GM18508 (cell line): ENCODE results near the gene CCDC197.
A peak's percentile ranks its signal among the peaks of the same experiment; 100 is the strongest.

Source experiments
- ATAC-seq: cut with Tn5 transposase; IDR thresholded peaks from one replicate; pipeline ENCODE4 v1.9.1; 2021; ENCODE audit warnings: moderate number of reproducible peaks; ENCODE audit not compliant: insufficient read depth, unreplicated experiment

CCDC197 gene

GRCh38 chr14:93960774-93961438 lies 36.2 kb upstream of the CCDC197 start:
- no peak for ATAC-seq

DNA sequence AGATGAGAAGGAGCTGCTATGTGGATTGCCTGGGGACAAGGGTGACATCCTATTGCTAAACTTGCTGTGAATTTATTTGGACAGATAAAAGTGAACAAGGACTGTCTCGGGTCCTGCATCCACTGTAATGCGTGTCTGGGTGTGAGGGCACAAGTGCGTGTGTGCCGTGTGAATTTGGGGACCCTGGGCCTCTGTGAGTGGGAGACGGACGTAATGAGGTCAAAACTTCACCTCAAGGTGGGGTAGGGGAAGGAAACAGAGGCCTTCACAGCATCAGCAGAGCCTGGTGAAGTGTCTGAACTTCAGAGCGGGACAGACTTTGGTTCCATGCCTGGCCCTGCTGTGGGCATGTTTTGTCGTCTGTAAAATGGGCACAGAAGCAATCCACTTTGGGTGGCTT lies 35.5 kb upstream of the CCDC197 start:
- no peak for ATAC-seq

DNA sequence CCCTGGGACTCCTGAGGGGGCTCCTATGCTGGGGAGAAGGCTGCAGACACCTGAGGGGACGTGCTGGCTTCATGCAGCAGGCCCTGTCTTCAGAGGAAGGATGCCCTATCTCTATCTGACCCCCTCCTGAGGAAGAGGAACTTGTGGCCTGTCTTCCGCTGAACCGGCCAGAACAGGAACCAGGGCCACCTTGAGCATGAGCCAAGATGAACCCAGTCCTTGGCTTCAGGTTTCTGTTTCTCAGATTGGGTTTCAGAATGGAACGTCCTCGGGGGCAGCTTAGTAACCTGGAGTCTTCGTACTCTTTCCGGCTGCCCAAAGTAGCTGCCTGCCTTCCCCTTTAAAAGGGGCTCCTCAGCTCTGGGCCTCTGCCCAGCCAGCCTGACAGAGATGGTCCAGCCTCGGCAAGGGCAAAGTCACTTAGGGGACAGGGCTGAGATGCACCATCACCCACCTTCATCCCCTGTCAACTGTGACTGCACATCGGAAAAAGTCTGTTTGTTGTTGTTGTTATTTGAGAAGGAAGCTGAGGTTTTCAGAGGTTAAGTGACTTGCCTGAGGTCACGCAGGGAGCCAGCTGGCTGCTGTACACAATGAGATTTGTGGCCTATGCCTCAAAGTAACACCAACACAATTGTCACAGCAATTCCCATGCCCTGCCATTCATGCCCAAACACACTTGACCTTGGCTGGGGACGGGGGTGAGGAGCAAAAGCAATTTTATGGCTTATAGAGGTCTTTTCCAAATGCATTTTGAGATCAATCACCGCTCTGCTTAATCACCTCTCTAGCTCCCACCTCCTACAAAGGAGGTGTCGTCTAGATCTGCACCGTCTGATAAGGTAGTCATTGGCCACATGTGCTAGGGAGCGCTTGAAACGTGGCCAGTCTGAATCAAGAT lies 34.1 kb upstream of the CCDC197 start:
- peak; percentile 30 for ATAC-seq

GRCh38 chr14:93963692-93964091 lies 33.4 kb upstream of the CCDC197 start:
- ATAC-seq = no peak

DNA sequence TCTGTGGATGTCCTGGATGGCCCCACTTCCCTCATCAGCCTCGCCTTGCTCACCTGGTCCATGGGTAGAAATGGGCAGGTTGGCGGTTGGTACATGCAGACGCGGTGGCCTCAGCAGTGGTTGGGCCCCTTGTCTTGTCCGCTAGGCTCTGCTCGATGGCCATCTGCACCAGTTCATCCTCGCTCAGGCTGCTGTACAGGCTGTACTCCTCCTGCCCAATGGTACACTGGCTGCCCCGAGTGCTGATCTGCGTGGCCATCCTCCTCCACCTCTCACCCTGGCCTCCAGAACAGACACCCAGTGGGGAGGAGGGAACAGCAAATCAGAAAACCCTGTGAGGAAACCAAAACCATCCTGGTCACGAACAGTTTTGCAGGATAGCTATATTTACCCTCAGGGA lies 32.8 kb upstream of the CCDC197 start:
- no peak for ATAC-seq

DNA sequence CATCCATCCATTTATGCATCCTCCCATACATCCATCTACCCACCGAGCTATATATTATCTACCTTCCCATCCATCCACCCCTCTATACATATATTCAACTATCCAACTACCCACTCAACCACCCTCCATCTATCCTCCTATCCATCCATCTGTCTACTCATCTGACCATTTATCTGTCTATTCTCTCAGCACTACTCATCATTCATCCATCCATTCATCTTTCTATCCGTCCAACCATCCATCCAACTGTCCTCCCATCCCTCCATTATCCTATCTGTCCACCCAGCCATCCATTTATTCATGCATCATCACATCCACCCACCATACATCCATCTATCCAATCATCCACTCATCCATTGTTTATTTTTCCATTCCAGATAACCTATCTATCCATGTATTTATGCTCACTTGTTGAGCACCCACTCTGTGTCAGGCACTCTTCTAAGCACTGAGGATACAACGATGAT lies 32.2 kb upstream of the CCDC197 start:
- ATAC-seq = no peak

- no peak for ATAC-seq
Observed at GRCh38 chr14:93965287-93965821, 31.7 kb upstream of the CCDC197 start.

GRCh38 chr14:93965946-93966474 lies 31.1 kb upstream of the CCDC197 start:
- no peak for ATAC-seq

GRCh38 chr14:93967637-93968250 lies 29.4 kb upstream of the CCDC197 start:
- peak; percentile 31 for ATAC-seq

DNA sequence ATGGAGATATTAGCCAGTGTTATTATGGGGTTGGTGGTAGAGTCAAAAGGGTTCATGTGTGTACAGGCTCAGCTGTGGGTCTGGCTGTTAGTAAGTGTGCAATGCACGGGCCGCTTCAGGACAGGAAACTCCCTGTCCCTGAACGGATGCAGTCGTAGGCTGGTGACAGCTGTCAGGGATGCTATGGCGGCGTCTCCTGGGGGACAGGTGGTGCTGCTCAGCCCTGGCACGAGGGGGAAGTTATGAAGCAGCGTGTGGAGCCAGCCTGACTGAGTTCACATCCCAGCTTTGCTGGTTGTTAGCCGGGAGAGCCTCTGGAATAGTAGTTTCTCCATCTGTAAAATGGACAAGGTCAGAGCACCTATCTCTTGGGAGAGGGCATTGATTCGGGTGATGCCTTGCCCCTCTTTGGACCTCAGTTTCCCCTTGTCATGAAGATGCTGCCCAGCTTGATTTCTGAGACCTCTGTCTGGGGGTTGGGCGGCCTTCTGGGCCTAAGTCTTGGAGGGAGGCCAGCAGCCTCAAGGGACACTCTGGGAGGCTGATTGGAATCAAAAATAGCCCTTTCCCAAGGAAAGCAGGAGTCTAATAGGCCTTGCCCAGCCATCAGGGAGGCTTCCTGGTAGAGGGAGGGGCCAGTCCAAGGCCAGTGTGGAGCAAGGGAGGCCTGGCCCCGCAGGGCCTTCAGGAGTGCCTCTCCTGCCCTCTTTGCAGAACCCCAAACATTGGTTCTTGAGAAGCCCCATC lies 27.8 kb upstream of the CCDC197 start:
- no peak for ATAC-seq

GRCh38 chr14:93970585-93970964 lies 26.5 kb upstream of the CCDC197 start:
- no peak for ATAC-seq

DNA sequence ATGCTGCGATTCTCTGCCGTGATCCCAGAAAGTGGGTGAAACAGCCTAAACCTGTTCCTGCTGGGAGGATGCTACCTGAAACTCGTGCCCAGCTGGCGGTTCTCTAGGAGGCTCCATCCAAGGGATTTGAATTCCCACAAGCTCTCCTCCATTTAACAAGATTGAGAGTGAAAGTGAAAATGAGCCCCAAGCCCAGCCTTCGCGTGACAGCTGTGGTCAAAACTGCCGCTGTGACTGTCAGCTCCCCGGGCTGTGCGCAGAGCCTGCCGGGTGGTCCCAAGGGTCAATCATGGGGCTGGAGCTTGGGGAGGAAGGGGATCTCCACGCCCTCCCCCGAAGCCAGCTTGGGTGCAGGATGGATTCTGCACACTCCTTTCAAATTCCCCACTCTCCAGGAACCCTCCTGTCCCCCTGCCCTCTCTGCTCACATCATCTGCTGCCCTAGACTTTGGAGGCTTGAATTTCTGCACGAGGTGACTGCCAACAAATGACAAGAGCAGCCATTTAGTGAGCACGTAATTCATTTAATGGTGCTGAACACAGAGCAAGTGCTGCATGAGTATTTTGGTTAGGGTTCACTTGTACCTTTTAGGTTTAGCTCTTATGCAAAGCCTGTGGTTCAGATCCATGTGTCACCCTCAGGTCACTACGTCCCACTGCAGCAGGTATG lies 26.0 kb upstream of the CCDC197 start:
- ATAC-seq = no peak

DNA sequence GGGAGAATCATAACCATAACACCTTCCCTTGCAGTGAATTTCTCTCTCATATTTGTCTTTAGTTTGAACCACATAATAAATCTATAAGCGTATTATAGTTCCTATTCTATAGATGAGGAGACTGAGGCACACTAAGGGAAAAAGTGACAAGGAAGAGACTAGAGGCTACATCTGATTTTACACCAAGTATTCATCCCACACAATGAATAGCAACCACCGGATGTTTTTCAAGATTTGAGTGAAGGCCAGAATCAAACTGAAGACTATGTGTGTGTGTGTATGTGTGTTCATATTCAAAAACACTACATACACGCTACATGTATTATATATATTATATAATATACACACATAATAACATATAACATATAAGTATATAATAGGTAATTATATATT lies 25.5 kb upstream of the CCDC197 start:
- no peak for ATAC-seq

GRCh38 chr14:93972618-93973205 lies 24.4 kb upstream of the CCDC197 start:
- ATAC-seq = no peak

DNA sequence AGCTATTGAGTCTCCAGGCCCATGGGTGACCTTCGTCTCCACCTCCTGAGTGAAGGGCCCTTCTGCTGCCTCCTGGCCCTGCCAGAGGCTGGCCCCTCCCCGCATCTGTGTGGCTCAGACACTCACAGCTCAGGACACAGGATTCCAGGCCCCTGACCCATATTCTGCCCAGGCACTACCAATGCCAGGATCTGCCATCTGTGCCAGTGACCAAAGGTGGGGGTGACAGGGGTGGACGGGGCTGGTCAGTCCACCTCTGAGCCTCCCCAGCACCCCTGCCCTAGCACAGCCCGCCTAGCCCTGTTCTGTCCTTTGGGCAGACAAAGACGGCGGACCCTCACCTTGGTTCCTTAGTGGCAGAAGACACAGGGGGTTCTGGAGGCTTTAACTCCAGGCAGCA lies 23.5 kb upstream of the CCDC197 start:
- ATAC-seq = no peak

DNA sequence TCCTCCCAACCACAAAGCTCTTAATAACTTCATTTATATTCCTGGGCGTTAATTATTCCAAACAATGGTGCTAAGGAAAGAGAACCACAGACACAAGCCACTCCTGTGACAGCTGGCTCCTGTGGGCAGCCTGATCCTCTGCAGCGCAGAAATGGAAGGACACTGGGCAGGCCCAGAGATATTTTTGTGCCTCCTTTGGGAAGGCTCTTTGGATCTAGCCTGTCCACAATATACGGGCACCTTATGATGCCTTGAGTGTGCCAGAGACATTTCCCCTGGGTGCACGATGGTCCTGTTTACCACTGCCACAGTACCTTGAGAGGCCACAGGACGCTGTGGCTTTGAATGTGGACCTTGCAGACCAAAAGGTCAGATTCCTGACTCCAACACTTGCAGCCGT lies 22.8 kb upstream of the CCDC197 start:
- ATAC-seq = no peak

DNA sequence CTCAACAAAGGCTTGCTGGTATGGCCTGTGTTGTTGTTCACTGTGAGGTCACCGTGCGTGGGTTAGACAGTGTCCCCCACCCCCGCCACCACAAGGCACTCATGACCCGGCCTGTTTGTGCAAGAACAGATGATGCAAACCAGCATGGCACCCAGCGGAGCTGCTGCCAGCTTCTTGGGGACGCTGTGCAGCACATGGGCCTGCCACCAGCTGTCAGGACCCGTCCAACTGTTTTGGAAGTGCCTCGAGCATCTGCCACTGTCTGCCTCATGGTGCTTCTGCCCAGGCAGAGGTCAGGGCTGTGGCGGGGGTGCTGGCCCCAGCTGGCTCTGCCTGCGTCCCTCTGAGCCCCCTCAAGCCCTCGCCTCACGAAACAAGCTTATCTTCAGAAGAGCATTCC lies 22.3 kb upstream of the CCDC197 start:
- no peak for ATAC-seq

DNA sequence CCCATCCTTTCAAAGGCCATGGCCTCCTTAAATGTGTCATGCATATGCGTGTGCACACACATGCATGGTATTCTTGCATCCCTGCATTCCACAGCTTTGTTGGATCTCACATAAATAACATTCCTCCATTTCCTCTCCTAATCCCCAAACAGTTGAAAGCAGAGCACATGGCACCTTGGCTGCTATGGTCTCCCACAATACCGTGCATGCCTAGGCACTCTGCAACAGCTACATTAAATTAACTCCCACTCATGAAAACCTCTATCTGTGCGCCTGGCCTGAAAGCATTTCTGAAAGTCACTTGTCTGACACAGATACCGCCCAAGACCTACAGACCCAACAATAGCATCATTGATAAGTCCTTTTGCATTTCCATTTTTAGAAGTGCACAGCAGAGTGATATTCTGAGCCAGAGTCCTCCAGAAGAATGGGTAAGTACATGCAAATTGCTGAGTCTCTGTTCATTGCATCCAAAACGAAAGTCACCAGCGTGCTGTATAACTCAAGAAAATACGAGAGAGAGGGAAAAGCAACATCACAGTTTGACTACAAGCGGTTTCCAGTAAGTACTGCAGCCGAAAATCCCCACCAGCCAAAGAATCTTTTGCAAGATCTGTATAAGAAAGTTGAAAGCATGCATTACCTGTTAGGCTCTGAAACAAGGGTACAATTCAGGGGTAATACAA lies 21.2 kb upstream of the CCDC197 start:
- ATAC-seq = peak; percentile 33
